T-helper 2 cell (primary cell): ENCODE measurements around the gene CCBE1.
"Not testable (repeated sequence)": the region's sequence is repeated elsewhere in the genome, so short reads cannot be mapped to it uniquely, and the experiment has no call there.

Source experiments
- DNase-seq, 5 experiments: peaks; one replicate each; pipeline versions ENCODE4 v3.0.0 to v3.0.0-alpha.2; 2012 to 2022

CCBE1 gene

DNA sequence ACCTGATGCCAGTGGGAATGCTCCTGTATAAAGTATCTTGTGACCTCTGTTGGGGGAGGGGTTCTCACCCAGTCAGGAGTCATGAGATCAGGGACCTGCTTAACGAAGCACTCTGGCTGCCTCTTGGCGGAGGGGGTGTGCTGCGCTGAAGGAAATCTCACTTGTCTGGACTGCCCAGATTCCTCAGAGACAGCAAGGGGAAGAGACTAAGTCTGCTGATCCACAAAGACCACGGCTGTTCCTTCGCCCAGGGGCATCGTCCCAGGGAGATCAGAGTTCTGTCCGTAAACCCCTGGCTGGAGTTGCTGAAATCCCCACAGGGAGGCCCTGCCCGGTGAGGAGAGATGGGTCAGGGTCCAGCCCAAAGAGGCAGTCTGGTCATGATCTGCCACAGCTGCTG lies 168.4 kb downstream of the CCBE1 start:
- no peak for DNase-seq

DNA sequence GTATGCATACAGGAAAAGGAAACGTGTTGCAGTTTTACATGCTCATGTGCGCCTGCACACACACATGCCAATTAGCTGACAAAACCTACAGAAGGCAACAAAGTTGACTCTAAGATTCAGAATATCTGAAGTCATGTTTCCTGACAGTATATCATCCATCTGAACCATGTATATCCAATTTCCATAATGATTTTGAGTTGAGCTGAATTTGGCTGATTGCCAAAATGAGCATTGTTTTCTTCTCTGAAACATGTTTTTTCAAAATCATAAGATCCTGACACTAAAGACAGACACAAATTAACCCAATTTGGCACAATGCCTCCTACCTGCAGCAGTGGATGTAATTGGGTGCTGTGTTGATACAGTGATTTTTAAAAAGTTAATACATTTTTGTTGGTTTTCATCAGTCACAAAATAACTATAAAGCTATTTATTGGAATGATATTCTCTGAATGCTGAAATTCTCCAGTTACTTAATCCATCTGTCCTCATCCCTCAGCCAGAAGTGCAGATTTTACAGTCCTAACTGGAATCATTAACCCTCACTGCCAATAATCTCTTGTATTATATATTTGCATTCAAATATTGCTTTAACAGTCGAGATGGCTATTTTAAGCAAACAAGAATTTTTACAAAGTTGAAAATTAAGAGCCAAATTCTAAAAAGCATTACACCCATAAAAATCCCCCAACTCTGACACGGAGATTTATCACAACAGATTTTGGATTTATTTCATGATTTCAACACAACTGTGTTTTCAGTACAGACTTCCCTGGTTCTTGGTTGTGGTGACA lies 176.5 kb downstream of the CCBE1 start:
- no peak for DNase-seq

DNA sequence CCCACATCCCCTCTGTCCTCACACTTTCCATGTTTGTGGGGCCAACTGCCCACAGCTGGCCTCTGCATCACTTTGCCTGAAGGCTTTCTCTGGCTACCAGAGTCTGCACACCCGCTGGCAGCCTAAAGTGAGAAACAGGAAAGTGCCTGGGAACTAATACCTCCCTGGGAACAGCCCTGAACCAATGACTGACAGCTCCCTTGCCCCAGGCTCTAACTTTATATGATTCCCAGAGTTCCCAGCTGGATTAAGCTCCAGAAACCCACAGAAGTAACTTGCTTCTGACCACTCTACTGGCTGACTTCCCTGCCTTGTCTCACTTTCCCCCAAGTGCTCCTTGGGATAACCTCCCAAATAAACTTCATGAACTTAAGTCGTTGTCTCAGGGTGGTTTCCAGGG lies 178.5 kb downstream of the CCBE1 start:
- no peak for DNase-seq

DNA sequence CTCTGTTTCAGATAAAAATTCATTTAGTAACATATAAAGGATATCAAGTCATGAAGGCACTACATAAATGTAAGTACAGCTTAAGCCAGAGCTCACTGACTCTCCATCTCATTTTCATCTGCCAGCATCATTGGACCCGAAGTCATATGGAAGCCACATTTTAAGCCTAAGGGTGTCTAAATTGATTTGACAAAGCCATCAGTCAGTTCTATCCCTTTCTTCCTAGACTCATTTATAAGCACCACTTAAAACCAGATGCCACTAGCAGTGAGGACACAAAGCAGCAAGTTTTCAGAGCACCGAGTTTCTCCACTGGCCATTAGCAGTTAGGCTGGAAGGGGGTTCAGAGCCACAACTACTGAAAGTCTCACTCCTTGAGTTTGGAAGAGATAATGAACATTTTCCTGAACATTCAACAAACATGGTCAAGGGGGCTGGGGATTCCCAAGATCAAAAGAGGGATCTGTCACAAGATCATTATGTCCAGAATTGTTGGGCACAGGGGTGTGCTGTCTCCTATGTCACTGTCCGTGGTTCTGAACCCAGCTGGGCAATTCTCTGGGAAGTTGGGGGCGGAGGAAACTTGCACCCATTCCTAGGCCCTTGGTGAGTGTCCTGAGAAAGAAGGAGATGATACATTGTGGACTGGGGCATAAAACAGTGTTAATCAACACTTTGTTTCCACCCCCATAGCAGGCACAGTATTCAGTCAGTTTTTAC lies 179.6 kb downstream of the CCBE1 start:
- no peak for DNase-seq

DNA sequence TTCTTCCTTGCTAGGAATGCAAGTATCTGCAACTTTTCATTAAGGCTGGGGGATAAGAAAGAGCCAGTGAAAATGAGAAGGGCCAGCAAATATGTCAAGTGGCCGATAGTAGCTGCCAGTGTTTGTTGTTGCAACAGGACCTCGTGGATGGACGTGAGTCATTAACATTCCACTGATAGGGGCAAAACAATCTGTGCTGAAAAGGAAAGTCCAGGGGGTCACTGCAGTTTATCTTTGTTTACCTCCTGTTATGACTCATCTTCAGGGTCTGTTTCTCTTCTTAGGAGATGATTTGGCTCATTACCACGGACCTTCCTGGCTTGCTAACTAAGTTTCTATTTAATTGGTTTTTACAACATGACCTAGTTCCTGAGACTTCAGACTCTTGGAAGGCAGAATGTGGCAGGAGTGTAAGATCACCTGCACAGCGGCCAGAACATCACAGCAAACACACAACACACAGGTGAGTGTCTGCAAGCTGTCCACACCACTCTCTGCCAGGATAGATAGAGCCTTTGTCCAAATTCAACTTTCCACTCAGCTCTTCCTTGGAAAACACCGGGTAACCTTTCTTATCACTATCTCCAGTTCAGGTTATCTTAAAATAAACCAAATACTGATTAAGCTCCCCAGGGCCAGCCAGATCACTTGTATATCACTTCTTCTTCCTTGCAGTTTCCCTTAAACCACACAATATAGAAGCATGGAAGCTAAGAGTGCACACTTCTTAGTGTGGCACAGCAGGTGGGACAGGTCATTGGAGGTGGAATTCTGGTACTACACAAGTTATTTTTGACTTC lies 180.7 kb downstream of the CCBE1 start:
- no peak for DNase-seq

DNA sequence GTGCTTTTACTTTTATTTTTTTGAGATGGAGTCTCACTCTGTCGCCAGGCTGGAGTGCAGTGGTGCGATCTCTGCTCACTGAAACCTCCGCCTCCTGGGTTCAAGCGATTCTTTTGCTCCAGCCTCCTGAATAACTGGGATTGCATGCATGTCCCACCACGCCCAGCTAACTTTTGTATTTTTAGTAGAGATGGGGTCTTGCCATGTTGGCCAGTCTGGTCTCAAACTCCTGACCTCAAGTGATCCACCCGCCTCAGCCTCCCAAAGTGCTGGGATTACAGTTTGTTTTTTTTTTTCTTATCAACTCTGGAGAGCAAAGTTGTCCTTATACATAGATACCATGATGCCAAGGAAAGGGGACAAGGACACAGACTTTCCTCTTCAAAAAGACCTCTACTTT lies 181.3 kb downstream of the CCBE1 start:
- DNase-seq: not testable (repeated sequence)

DNA sequence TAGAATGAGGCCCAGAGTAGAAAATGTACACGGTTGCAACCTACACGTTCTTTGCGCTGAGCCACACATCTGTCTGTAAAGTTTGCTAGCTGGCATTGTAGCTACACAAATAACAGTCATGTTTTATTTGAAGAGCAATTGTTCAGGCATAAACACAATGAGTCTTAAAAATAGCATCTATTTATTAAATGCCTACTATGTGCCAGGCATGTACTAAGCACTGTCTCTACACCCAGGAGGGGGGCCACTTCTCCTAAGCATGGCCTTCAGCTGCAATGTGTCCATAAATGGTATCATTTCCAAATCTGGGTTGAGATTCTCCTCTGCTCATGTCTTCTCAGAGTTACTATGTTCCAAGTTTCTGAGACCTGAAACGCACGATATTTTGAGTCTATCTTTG lies 182.1 kb downstream of the CCBE1 start:
- no peak for DNase-seq

DNA sequence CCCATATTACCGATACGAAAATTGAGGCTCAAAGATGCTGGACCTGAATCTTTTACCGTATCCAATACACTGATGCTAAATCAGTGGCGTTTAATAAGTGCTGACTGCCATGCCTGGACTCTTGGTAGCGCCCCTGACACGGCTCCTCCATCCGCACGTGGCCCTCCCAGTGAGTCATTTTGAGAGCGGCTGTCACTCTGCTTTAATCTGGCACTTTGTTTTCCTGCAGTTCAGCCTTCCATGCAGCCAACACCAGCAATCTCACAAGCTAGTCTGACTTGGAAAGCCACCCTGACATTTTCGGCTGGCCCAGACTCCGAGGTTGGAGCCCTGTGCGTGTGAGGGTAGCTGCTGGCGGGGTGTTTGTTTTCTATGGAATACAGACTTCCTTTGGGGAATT lies 183.0 kb downstream of the CCBE1 start:
- DNase-seq: no peak

DNA sequence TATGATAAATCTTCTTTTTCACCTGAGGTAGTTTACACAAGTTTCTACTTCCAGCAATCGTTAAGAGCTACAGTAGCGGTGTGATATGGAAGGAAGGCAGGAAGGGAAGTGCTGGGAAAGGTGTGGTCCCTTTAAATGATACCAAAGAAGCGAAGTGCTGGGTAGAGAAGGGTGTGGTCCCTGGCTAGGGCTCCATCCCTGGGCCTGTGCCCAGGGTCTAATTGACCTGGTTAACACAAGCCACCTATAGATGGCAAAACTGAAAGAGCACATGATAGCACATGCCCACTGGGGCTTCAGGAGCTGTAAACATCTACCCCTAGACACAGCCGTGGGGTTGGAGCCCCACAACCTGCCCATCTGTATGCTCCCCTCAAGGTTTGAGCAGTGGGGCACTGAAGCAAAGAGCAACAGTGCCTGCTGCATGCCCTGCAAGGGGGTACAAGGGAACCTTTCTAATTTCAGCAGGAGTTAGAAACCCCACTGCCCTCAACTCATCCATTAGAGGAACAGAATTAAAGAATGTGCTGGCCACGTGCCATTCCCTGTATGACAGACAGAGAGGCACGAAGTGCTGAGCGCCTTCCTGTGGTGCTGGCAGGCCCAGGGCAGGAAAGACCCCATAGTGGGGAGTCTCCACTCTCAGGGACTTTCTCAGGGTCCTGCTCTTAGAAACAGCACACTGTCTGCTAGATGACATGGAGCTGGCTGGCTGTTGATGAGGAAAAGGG lies 185.0 kb downstream of the CCBE1 start:
- no peak for DNase-seq

DNA sequence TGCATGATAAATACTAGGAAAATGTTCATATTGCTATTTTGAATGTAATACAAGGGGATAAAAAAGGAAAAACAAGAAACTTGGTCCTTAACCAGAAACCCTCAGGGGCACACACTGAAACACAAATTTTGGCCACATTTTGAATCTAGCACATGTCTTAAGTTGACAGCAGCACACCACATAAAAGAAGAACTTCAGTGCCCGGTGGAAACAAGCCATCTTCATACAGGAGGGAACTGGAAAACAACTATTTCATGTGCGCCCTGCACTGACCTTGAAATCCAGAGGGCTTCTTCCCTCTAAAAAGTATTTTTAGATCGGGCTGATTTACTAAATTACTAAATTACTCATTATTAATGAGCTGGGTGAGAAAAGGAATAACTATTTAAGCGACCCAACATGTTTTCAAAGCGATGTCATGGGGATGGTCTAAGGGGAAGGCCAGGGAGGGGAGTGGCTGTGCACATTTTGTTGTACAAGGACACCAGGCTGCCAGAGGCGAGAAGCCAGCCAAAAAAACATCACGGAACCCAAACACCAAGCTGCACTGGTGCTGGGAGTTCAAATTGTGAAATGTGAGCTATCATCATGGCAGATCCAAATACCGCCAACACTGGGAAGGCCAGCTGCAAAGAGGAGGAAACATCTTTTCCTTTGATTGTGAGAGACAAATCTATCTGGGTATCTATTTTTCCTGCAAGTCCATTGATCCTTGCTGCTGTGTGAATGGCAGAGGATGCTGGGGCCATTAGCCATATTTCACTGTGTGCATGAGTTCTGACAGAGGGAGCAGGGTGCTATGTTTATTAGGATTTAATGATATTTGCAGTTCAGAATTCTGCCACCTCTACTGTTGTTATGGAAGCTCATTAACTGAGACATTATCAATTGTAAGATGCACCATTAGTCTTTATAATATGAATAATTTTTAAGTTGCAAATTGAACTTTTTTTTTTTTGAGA lies 187.5 kb downstream of the CCBE1 start:
- DNase-seq: no peak

DNA sequence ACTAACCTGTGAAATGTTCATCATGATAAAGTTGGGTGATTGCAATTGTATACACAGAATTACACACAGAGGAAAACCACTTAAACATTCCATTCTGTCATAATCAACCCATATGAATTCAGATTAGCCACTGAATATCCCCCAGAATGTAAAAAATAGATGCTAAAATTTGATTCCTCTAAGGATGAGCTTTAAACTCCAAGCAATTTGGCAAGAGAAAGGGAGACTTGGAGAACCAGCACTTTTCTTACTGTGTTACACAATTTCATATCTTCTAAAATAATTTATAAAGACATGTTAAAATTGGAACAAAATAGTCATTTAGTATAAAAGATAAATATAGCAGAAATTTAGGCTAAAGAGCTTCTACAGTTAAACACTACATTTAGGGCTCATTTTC lies 191.9 kb downstream of the CCBE1 start:
- no peak for DNase-seq

DNA sequence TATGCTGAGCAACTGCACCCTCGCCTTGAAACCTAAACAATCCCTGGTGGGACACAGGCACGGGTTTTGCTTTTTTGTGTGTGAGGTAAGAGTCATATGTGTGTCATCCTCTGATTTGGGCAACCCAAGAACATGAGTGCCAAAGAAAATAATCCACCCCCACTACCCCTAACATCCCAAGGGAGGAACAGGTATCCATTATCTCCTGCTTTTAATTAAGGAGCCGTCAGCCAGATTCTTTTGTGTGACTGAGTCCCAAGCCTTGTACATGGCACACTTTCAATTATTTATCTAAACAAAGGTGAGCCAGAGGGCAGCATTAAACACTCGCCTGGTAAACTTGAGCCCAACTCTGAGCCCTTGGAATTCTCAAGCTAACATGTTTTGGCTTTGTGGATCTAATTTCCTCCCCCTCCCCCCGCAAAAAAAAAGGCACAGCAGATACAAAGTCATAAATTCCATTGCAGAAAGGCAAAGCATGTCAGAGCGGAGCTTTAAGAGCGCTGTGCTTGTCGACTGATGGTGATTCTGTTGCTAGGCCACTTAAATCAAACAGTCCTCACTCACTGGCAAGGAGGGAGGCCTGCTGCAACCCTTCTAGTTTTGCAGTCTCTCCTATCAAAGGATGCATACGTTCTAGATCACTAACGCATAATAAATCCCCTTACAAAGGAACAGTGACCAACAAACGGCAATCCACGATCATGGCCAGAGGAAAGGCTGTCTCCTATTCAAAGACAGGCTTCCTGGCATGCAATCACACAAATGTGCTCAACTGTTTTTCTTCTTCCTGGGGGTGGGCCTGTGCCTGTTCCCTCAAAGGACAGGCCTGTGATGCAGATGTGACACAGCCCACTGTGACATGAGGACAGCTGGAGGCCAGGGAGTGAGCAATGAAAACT lies 194.7 kb downstream of the CCBE1 start:
- no peak for DNase-seq

DNA sequence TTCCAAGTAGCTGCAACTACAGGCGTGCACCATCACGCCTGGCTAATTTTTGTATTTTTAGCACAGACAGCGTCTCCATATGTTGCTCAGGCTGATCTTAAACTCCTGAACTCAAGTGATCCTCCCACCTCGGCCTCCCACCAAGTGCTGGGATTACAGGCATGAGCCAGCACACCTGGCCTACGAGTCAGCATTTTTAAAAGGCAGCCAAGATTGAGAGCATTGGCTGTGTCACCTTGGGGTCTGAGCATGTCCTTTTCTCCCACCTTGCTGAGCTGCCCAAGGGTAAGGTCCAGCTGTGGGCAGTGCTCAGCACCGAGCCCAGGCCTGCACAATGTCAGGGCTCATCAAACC lies 195.3 kb downstream of the CCBE1 start:
- no peak for DNase-seq

DNA sequence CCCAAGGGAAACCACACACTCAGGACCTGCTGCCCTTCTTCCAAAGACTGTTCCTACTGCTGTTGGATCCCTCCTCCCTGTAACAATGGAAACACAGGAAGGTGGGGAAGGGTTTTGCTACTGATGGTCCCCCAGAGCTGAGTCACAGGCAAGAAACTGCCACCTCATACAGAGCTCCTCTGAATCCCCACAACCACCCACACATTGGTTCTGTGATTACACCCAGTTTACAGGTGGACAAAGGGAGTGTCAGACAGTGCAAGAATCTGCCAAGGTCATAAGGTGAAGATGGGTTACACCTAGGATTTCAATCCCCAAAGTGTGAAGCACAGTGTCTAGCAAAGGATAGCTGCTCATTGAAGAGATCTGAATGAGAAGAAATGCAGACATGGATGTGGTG lies 196.5 kb downstream of the CCBE1 start:
- no peak for DNase-seq

DNA sequence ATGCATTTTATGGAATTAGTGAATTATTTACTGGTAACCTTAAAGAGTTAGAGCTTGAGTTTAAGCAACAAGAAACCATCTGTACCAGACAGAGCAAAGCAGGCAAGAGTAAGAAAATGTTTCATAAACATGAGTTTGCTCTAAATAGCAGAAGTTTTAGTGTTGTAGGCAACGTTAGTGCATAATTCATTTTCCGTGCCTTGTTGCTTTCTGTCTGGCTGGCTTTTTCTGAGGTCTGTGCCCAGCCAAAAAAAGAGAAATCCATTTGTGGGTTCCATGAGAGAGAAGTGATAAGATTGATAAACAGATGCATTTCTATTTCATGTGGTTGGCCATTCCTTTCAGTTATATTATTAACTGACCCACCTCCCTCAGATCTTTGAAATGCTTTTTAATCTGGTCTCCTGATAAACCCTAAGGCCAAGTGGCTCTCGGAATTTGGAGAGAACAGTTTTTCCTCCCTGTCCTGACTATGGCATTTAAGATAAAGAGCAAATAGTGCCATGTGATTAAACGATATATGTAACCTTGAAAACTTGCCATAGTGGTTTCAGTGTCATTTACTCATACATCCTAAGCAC lies 198.6 kb downstream of the CCBE1 start:
- DNase-seq: no peak

DNA sequence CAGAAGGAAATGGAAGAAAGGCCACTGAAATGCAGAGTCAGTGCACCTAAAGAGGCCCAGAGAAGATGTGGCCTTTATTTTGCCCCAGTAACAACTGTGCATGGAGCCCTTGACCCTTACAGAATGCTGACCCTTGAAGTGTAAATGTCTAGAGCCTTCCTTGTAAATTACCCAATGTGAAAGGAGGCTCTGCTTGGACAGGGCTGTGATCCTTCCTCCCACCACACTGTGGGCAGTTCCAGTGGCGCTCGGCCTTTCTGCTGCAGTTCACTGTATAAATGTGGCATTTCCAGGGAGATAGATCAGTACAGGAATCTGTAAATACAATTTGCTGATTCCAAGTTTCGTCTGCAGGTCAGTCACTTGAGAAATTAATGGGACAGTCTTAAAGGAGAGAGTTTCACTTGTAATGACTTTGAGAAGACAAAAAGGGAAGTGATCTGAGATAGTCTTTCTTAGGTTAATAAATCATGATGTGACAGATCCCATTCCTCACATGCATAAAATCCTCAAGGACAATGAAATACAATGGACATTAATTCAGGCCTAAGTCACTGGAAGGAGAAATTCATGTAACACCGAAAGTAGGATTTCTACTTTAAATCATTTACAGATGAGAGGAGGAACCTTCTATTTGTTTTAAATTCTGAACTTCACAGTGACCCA lies 204.3 kb downstream of the CCBE1 start:
- DNase-seq: no peak

DNA sequence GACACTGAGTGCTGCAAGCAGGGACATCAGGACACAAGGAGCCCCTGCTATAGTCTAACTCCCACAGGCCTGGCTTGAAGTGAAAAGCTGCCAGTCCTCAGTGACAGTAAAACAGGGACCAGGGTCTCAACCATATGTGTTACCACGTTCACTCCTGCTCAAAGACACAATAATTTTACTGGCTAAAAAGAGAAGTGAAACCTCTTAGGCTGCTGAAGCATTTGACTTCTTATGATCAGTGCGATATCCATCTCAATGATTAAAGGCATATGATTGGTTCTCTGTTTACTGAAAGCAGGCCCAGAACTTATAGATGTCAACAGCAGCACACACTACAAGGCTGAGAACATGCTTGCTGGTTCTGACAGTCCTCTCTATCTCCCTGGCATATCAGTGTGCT lies 208.3 kb downstream of the CCBE1 start:
- no peak for DNase-seq

DNA sequence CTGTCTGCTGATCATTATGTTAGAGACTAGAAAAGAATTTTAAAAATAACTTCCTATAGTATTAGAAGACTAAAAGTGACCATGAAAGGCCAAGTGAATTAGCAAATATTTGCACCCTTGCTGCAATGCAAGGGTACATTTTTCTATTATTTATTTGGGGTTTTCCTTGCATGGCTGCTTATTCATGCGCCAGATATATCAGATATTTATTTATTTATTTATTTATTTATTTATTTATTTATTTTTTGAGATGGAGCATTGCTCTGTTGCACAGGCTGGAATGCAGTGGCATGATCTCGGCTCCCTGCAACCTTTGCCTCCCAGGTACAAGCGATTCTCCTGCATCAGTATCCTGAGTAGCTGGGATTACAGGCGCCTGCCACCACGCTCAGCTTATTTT lies 211.8 kb downstream of the CCBE1 start:
- DNase-seq: no peak

DNA sequence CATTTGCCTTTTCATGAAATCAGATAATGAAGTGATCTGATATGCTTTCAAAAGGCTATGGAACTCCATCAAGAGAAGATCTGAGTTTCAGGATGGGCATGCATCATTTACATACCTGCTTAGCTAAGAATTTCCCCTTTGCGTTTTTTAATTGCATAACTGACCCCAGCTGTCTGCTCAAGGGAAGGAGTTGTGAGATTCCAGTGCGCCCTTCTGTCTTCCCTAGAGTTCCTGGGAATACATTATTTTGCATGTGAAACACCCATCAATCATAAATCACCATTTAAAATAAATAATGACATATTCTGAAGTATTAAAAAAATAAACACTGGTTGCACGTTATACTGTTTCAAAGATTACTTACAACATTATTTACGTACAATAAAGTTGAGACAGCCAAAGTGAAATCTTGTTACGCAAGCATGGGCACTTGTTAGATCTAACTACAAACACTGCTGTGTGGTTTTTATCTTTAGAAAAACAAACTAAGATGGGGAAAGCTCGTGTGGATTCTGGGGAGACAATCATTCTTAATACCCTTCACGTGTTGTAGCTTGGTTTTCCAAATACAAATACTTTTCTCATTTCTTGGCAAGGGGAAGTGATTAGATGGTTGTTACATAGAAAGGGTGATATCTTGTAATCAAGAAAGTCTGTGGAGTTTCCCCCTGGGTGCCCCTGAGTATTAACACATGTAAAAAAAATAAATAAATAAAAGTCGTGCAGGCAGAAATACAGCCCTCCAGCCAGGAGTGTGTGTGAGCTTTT lies 212.5 kb downstream of the CCBE1 start:
- DNase-seq: no peak
